NT2/D1 (cell line): ENCODE data around the gene CAPN15.

ENCODE experiments used
- SUZ12 ChIP-seq: IDR thresholded peaks from 2 replicates; pipeline ENCODE4 v1.6.1; 2011; ENCODE audit not compliant: insufficient read length, insufficient read depth; ENCODE audit errors: extremely low read depth
- YY1 ChIP-seq: IDR thresholded peaks from 2 replicates; pipeline ENCODE4 v1.6.1; 2011; ENCODE audit not compliant: insufficient read length, insufficient read depth

DNA sequence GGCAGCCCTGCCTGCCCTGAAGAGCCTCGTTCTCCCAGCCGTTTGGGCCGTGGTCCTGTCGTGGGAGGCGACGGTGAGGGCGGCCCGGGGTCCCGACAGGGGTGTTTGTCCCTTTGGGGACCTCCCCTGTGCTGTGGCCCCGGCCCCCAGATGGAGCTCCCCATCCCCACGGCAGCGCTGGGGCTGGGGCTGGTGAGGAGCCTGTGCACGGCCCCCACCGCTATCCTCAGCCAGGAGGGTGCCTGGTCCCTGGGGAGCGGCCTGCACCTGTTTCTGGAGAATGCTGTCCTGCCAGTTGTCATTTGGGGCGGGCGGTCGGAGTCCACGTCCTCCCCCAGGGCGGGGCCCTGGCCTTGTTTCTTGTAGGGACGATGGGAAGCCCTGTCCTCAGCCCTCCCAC is 6.6 kb downstream of the CAPN15 start:
- no peak for TF ChIP-seq YY1
- no peak for TF ChIP-seq SUZ12
